NCI-H2196 (cell line): ENCODE results near the gene CALHM6.

Experiments used
- DNase-seq: peaks from one replicate; lab custom pipeline; 2025; ENCODE audit not compliant: unreplicated experiment; lab: John Stamatoyannopoulos, UW

The CALHM6 gene

GRCh38 chr6:116445102-116445501, 16.1 kb upstream of the CALHM6 start:
- peak; percentile 25 for DNase-seq

- no peak for DNase-seq
Observed at GRCh38 chr6:116446399-116446798, 14.8 kb upstream of the CALHM6 start.

GRCh38 chr6:116447052-116447451, 14.1 kb upstream of the CALHM6 start:
- no peak for DNase-seq

GRCh38 chr6:116447496-116448011, 13.6 kb upstream of the CALHM6 start:
- no peak for DNase-seq

- no peak for DNase-seq
Observed at GRCh38 chr6:116449565-116449964, 11.6 kb upstream of the CALHM6 start.

GRCh38 chr6:116450185-116450710, 10.9 kb upstream of the CALHM6 start:
- peak; percentile 59 for DNase-seq

GRCh38 chr6:116450769-116451740, 10.1 kb upstream of the CALHM6 start:
- peak; percentile 63 for DNase-seq

- no peak for DNase-seq
Observed at GRCh38 chr6:116451916-116452315, 9.3 kb upstream of the CALHM6 start.

- no peak for DNase-seq
Observed at GRCh38 chr6:116452531-116452930, 8.6 kb upstream of the CALHM6 start.

- DNase-seq, result no peak
Observed at GRCh38 chr6:116456106-116456505, 5.1 kb upstream of the CALHM6 start.

GRCh38 chr6:116456927-116457326, 4.2 kb upstream of the CALHM6 start:
- DNase-seq, result no peak

- DNase-seq, result no peak
Observed at GRCh38 chr6:116458264-116458663, 2.9 kb upstream of the CALHM6 start.

- no peak for DNase-seq
Observed at GRCh38 chr6:116459927-116460326, 1.2 kb upstream of the CALHM6 start.

GRCh38 chr6:116461932-116462885, 1.0 kb downstream of the CALHM6 start:
- no peak for DNase-seq

- no peak for DNase-seq
Observed at GRCh38 chr6:116463301-116463700, 2.1 kb downstream of the CALHM6 start.

- DNase-seq, result peak; percentile 16
Observed at GRCh38 chr6:116465246-116465645, 4.1 kb downstream of the CALHM6 start.

GRCh38 chr6:116467096-116467495, 5.9 kb downstream of the CALHM6 start:
- DNase-seq, result no peak

- DNase-seq, result no peak
Observed at GRCh38 chr6:116467514-116467913, 6.3 kb downstream of the CALHM6 start.

- DNase-seq, result no peak
Observed at GRCh38 chr6:116468293-116468692, 7.1 kb downstream of the CALHM6 start.

- no peak for DNase-seq
Observed at GRCh38 chr6:116471531-116471930, 10.4 kb downstream of the CALHM6 start.

GRCh38 chr6:116472706-116473105, 11.5 kb downstream of the CALHM6 start:
- no peak for DNase-seq
